GM23248 (cell line): Measurements from ENCODE around the gene CCL7. TPM values are rescaled to one million over a fixed set of nuclear protein-coding genes. Genes with fewer than 3 reads are reported as not detected.

ENCODE experiments used
- DNase-seq: peaks from one replicate; pipeline ENCODE4 v3.0.0-alpha.2; 2015
- H2AFZ ChIP-seq: fragments of 200-600 bp; sonication (generic); 2 replicates; pipeline ENCODE4 v1.6.1; 2016; ENCODE audit warnings: antibody characterized with exemption
- H3F3A ChIP-seq: fragments of 200-600 bp; sonication (generic); 2 replicates; pipeline ENCODE4 v1.6.1; 2016; ENCODE audit warnings: mild to moderate bottlenecking, antibody characterized with exemption, mixed run types; ENCODE audit not compliant: insufficient read depth
- H3K27ac ChIP-seq: fragments of 200-600 bp; sonication (generic); 2 replicates; pipeline ENCODE4 v1.5.1; 2016; ENCODE audit warnings: mild to moderate bottlenecking
- H3K27me3 ChIP-seq: fragments of 200-600 bp; sonication (generic); replicated peaks from 2 replicates; pipeline ENCODE4 v1.6.1; 2016; ENCODE audit warnings: mild to moderate bottlenecking; ENCODE audit not compliant: insufficient read depth
- H3K36me3 ChIP-seq: fragments of 200-600 bp; sonication (generic); 2 replicates; pipeline ENCODE4 v1.6.1; 2016; ENCODE audit warnings: low read depth, mild to moderate bottlenecking
- H3K4me1 ChIP-seq: fragments of 200-600 bp; sonication (generic); 2 replicates; pipeline ENCODE4 v1.6.1; 2016; ENCODE audit warnings: mild to moderate bottlenecking; ENCODE audit not compliant: insufficient read depth
- H3K4me2 ChIP-seq: fragments of 200-600 bp; sonication (generic); one replicate; pipeline ENCODE4 v1.6.1; 2016; ENCODE audit warnings: mild to moderate bottlenecking; ENCODE audit not compliant: unreplicated experiment
- H3K4me3 ChIP-seq: fragments of 200-600 bp; sonication (generic); 2 replicates; pipeline ENCODE4 v1.5.1; 2016; ENCODE audit warnings: mild to moderate bottlenecking
- H3K79me2 ChIP-seq: fragments of 200-600 bp; sonication (generic); 2 replicates; pipeline ENCODE4 v1.6.1; 2016; ENCODE audit warnings: mild to moderate bottlenecking; ENCODE audit not compliant: insufficient read depth
- H3K9ac ChIP-seq: fragments of 200-600 bp; sonication (generic); 2 replicates; pipeline ENCODE4 v1.6.1; 2016; ENCODE audit warnings: mild to moderate bottlenecking
- H3K9me2 ChIP-seq: fragments of 200-600 bp; sonication (generic); 2 replicates; pipeline ENCODE4 v1.6.1; 2016; ENCODE audit warnings: mixed run types, mild to moderate bottlenecking, moderate library complexity; ENCODE audit not compliant: insufficient read depth
- H3K9me3 ChIP-seq: fragments of 200-600 bp; sonication (generic); one replicate; pipeline ENCODE4 v1.6.1; 2017; ENCODE audit warnings: low read depth
- H4K20me1 ChIP-seq: fragments of 200-600 bp; sonication (generic); 2 replicates; pipeline ENCODE4 v1.6.0; 2016; ENCODE audit not compliant: insufficient read depth
- EZH2 ChIP-seq: fragments of 200-600 bp; sonication (generic); IDR thresholded peaks from 2 replicates; pipeline ENCODE4 v1.6.1; 2018; ENCODE audit warnings: antibody characterized with exemption, mild to moderate bottlenecking; ENCODE audit not compliant: insufficient read depth, poor library complexity, severe bottlenecking
- EZH2phosphoT487 ChIP-seq: fragments of 200-600 bp; sonication (generic); IDR thresholded peaks from 2 replicates; pipeline ENCODE4 v1.6.1; 2018; ENCODE audit warnings: antibody characterized with exemption, moderate library complexity, mild to moderate bottlenecking, low read depth; ENCODE audit not compliant: insufficient read depth
- WGBS, 2 experiments: methylation state at CpG; one replicate each; pipeline ENCODE4 v1.1.6; 2015 to 2017; ENCODE audit warnings: low lambda C conversion rate in 2 of 2, low coverage in 1 of 2; ENCODE audit errors: missing lambda C conversion rate in 2 of 2; 5-methylcytosine and 5-hydroxymethylcytosine counted together
- in situ Hi-C: fragments of 300-500 bp; cut with MboI; formaldehyde crosslinking; loops from 2 replicates; pipeline ENCODE4 v1.15.0; 2020
- polyA plus RNA-seq: library from polyadenylated mRNA; unstranded; fragments of >200 nt; fragmentation: Nextera tagmentation; extraction: Ambion mirVana; gene quantifications from 2 replicates; pipeline ENCODE4 v1.2.1, GENCODE V29; 2016
- total RNA-seq: library from RNA; depleted of rRNA; stranded (reverse); fragments of >200 nt; shearing (Covaris generic); gene quantifications from 2 replicates; pipeline ENCODE4 v1.2.3, GENCODE V29; 2014; rRNA removed

CCL7 gene
- total and polyA plus RNA-seq, 2 experiments from 2014 or later, result 2.4 to 4.9 TPM

DNA sequence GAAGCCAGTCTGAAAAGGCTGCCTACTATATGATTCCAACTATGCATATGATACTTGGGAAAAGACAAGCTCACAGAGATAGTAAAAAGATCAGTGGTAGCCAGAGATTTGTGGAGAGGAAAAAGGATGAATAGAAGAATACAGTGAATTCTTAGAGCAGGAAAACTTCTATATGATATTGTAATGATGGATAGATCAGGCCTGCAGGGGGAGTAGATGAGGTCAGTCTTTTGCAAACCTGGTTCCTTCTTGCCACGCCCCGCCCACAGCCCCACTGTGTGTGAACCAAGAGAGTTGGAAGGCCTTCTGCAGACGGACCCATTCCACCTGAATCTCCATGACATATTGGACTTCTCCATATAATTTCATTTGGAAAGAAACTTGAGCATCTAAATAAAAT lies 48.5 kb downstream of the CCL7 start:
- H3K9ac ChIP-seq, result no peak overlapping the region

DNA sequence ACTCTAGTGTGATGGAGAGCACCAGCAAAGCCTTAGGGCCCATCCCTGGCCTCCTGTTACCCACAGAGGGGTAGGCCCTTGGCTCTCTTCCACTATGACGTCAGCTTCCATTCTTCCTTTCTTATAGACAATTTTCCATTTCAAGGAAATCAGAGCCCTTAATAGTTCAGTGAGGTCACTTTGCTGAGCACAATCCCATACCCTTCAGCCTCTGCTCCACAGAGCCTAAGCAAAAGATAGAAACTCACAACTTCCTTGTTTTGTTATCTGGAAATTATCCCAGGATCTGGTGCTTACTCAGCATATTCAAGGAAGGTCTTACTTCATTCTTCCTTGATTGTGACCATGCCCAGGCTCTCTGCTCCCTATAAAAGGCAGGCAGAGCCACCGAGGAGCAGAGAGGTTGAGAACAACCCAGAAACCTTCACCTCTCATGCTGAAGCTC lies 49.0 kb downstream of the CCL7 start, which contains the start of gene CCL8:
Gene CCL8, plus strand, starts transcription at position 397 of the 445 bp plus-strand sequence. CDS start 67 bp downstream, outside the sequence.
- no peaks in the 10 kb centered on the region for H3K9me2 ChIP-seq
- in situ Hi-C loops, result no loop called here
- peaks cover 8% of the 10 kb centered on the region for H3K4me1 ChIP-seq
- no peaks in the 10 kb centered on the region for H3K36me3 ChIP-seq
- no peak within 1 kb of the TSS for H3K9ac ChIP-seq
- H3K4me2 ChIP-seq, result no peak within 1 kb of the TSS
- H2AFZ ChIP-seq, result no peak within 1 kb of the TSS
- 26 to 29% methylated on average over 2 of the region's 2 CpGs for WGBS, 2 experiments
- no peak within 1 kb of the TSS for H3K27ac ChIP-seq
- H3K9me3 ChIP-seq, result no peaks in the 10 kb centered on the region
- no peak for DNase-seq
- TF ChIP-seq EZH2 (no peak), EZH2phosphoT487 (no peak)
- no peaks in the 10 kb centered on the region for H4K20me1 ChIP-seq
- H3K27me3 ChIP-seq, result no peaks in the 10 kb centered on the region
- no peaks in the 10 kb centered on the region for H3K79me2 ChIP-seq
- peaks cover 6% of the 10 kb centered on the region; the same call in 1 of the 2 replicates for H3F3A ChIP-seq
- H3K4me3 ChIP-seq, result no peak within 1 kb of the TSS

More for the DNA sequence above, 48.5 kb downstream of the CCL7 start:
- Histone ChIP-seq H3F3A (peaks cover 11% of the 10 kb centered on the region), H3K4me1 (peaks cover 9% of the 10 kb centered on the region), H3K27me3 (no peaks in the 10 kb centered on the region), H3K79me2 (no peaks in the 10 kb centered on the region), H3K9me3 (no peaks in the 10 kb centered on the region), H3K4me2 (no peak overlapping the region), H4K20me1 (no peaks in the 10 kb centered on the region), H3K9me2 (no peaks in the 10 kb centered on the region), H3K27ac (no peak overlapping the region), H2AFZ (no peak overlapping the region), H3K36me3 (no peaks in the 10 kb centered on the region), H3K4me3 (no peak overlapping the region)
- TF ChIP-seq EZH2, result no peak
- TF ChIP-seq EZH2phosphoT487, result no peak
- in situ Hi-C loops, result no loop called here
- WGBS, 2 experiments, result 77 to 79% methylated on average over 3 of the region's 3 CpGs
- no peak for DNase-seq

Other genes starting within 250 kb of the CCL7 start
- 28.3 and 33.1 TPM in 2 replicates for gene CCL2, start 14.9 kb upstream of the CCL7 start, total RNA-seq
- gene CCL2, start 14.9 kb upstream of the CCL7 start, polyA plus RNA-seq, result 111 and 115 TPM in 2 replicates
- gene CCL11, start 15.5 kb downstream of the CCL7 start, total RNA-seq, result not detected in 2 replicates
- gene CCL11, start 15.5 kb downstream of the CCL7 start, polyA plus RNA-seq, result not detected in 2 replicates
- gene CCL8, start 49.2 kb downstream of the CCL7 start, total RNA-seq, result not detected in 2 replicates
- gene CCL8, start 49.2 kb downstream of the CCL7 start, polyA plus RNA-seq, result not detected in 2 replicates
- not detected in 2 replicates for gene CCL13, start 86.3 kb downstream of the CCL7 start, total RNA-seq
- gene CCL13, start 86.3 kb downstream of the CCL7 start, polyA plus RNA-seq, result not detected in 2 replicates
- not detected in 2 replicates for gene CCL1, start 93.0 kb downstream of the CCL7 start, total RNA-seq
- gene CCL1, start 93.0 kb downstream of the CCL7 start, polyA plus RNA-seq, result not detected in 2 replicates